Activated CD4-positive, alpha-beta T cell treated with anti-CD3 and anti-CD28 coated beads, Interleukin-2, Interleukin-4, amounts not matched to agents 100 ng/mL and 50 ng/mL, durations not matched to agents 16 hours and 8 hours (primary cell): Measurements from ENCODE around the gene CCDC88C.
"Not testable (repeated sequence)": the region's sequence is repeated elsewhere in the genome, so short reads cannot be mapped to it uniquely, and the experiment has no call there.

Experiments used
- DNase-seq: peaks from one replicate; pipeline ENCODE4 v3.0.0-alpha.2; 2020; ENCODE audit warnings: low spot score

The CCDC88C gene

GRCh38 chr14:91418387-91419043 lies 895 bp upstream of the CCDC88C start:
- peak; percentile 87 for DNase-seq

- no peak for DNase-seq
These were observed 365 bp upstream of the CCDC88C start for GRCh38 chr14:91417983-91418386.

- no peak for DNase-seq
These were observed 888 bp downstream of the CCDC88C start for GRCh38 chr14:91416744-91417119.

- peak; percentile 85 for DNase-seq
These were observed 1.6 kb downstream of the CCDC88C start for GRCh38 chr14:91415794-91416743.

GRCh38 chr14:91414475-91414833 lies 3.2 kb downstream of the CCDC88C start:
- DNase-seq: no peak

- DNase-seq: no peak
These were observed 3.8 kb downstream of the CCDC88C start for GRCh38 chr14:91413547-91414474.

GRCh38 chr14:91412939-91413338 lies 4.7 kb downstream of the CCDC88C start:
- DNase-seq: no peak

- DNase-seq: no peak
These were observed 6.7 kb downstream of the CCDC88C start for GRCh38 chr14:91410771-91411536.

GRCh38 chr14:91409928-91410718 lies 7.5 kb downstream of the CCDC88C start:
- peak; percentile 71 for DNase-seq

- DNase-seq: not testable (repeated sequence)
These were observed 8.4 kb downstream of the CCDC88C start for GRCh38 chr14:91409240-91409639.

- no peak for DNase-seq
These were observed 10.6 kb downstream of the CCDC88C start for GRCh38 chr14:91406982-91407381.

- no peak for DNase-seq
These were observed 11.2 kb downstream of the CCDC88C start for GRCh38 chr14:91406451-91406850.

- no peak for DNase-seq
These were observed 11.7 kb downstream of the CCDC88C start for GRCh38 chr14:91405724-91406435.

- DNase-seq: no peak
These were observed 12.3 kb downstream of the CCDC88C start for GRCh38 chr14:91405241-91405721.

GRCh38 chr14:91402771-91403600 lies 14.6 kb downstream of the CCDC88C start:
- no peak for DNase-seq

- no peak for DNase-seq
These were observed 15.3 kb downstream of the CCDC88C start for GRCh38 chr14:91402348-91402747.

GRCh38 chr14:91401751-91402150 lies 15.9 kb downstream of the CCDC88C start:
- no peak for DNase-seq

GRCh38 chr14:91400696-91401095 lies 16.9 kb downstream of the CCDC88C start:
- no peak for DNase-seq
